HepG2 (cell line): Measurements from ENCODE around the gene CACNA1H. TPM values are rescaled to one million over a fixed set of nuclear protein-coding genes. Genes with fewer than 3 reads are reported as not detected.

Source experiments
- ATAC-seq: fragments of 200-7000 bp; cut with Tn5 transposase; 3 replicates; pipeline ENCODE4 v1.9.1; 2020; ENCODE audit warnings: mild to moderate bottlenecking, moderate library complexity
- BruUV-seq: library from RNA; stranded (reverse); fragments of 400-500 nt; replicated peaks from 2 replicates; lab custom pipeline; 2021; lab: Mats Ljungman, UMichigan
- CTCF ChIA-PET: fragments of 300-600 bp; formaldehyde crosslinking; extraction: SDS; loops from one replicate; lab custom pipeline; 2021; ENCODE audit warnings: low total read pairs, inconsistent platforms, low intra/inter-chr PET ratio; lab: Yijun Ruan, JAX
- POLR2A ChIA-PET: fragments of 350-600 bp; sonication (Branson Sonifier 250); formaldehyde crosslinking; loops from one replicate; lab custom pipeline; 2020; ENCODE audit warnings: antibody characterized with exemption, inconsistent platforms; lab: Yijun Ruan, JAX
- DNase-seq: peaks from one replicate; pipeline ENCODE4 v3.0.0-alpha.2; 2015; ENCODE audit warnings: low spot score
- FAIRE-seq: peaks from 3 replicates; lab custom pipeline; 2011; peaks lifted over from hg19 to GRCh38; lab: Jason Lieb, UNC
- H2AFZ ChIP-seq: one replicate; pipeline ENCODE4 v1.6.1; 2011; ENCODE audit warnings: low read length, inconsistent platforms
- H3K27ac ChIP-seq: fragments of 300-600 bp; 3 replicates; pipeline ENCODE4 v1.8.0; 2011; ENCODE audit warnings: mixed run types, mild to moderate bottlenecking, mixed read lengths, low read length, inconsistent platforms; ENCODE audit not compliant: insufficient read depth; ENCODE audit errors: extremely low read length
- H3K27me3 ChIP-seq, 2 experiments: fragments of 200-600 bp in 1 of 2; 2 replicates in 1 of 2; 3 replicates in 1 of 2; pipeline versions ENCODE4 v1.6.0 to v1.8.0; 2011; ENCODE audit warnings: low read length in 2 of 2, mild to moderate bottlenecking in 2 of 2, moderate library complexity in 2 of 2, inconsistent platforms in 1 of 2; ENCODE audit not compliant: insufficient read depth in 2 of 2, control insufficient read depth in 1 of 2
- H3K36me3 ChIP-seq, 2 experiments: fragments of 200-600 bp in 1 of 2; replicated peaks in 1 of 2; 2 replicates in 1 of 2; 3 replicates in 1 of 2; pipeline versions ENCODE4 v1.5.1 to v1.8.0; 2011; ENCODE audit warnings: low read length in 2 of 2, inconsistent platforms in 1 of 2; ENCODE audit not compliant: insufficient read depth in 2 of 2, control insufficient read depth in 1 of 2
- H3K4me1 ChIP-seq: 2 replicates; pipeline ENCODE4 v1.5.1; 2012; ENCODE audit warnings: low read length, inconsistent platforms; ENCODE audit not compliant: insufficient read depth
- H3K4me2 ChIP-seq: 2 replicates; pipeline ENCODE4 v1.6.0; 2011; ENCODE audit warnings: low read depth, low read length, inconsistent platforms
- H3K4me3 ChIP-seq, 3 experiments: fragments of 200-600 bp in 1 of 3; sonication (generic), shearing (Covaris generic) in 1 of 3; replicated peaks in 1 of 3; 2 replicates each; pipeline ENCODE4 v1.5.1; 2011 to 2016; ENCODE audit warnings: low read length in 3 of 3, inconsistent platforms in 2 of 3, low read depth in 2 of 3, mild to moderate bottlenecking in 2 of 3, control low read depth in 1 of 3, mixed read lengths in 1 of 3; ENCODE audit not compliant: insufficient read depth in 1 of 3
- H3K79me2 ChIP-seq: one replicate; pipeline ENCODE4 v1.6.1; 2011; ENCODE audit warnings: low read length, inconsistent platforms; ENCODE audit not compliant: insufficient read depth
- H3K9ac ChIP-seq: 2 replicates; pipeline ENCODE4 v1.6.0; 2011; ENCODE audit warnings: mild to moderate bottlenecking, low read depth, low read length, inconsistent platforms; ENCODE audit not compliant: insufficient read depth
- H3K9me3 ChIP-seq: 2 replicates; pipeline ENCODE4 v1.5.1; 2012; ENCODE audit warnings: mild to moderate bottlenecking, low read length
- H4K20me1 ChIP-seq: 2 replicates; pipeline ENCODE4 v1.6.0; 2011; ENCODE audit warnings: inconsistent platforms, mild to moderate bottlenecking, low read length, moderate library complexity; ENCODE audit not compliant: insufficient read depth
- HES4 ChIP-seq: sonication (generic); formaldehyde crosslinking; IDR thresholded peaks from 2 replicates; pipeline ENCODE4 v1.9.0; 2021; ENCODE audit warnings: mild to moderate bottlenecking, missing genetic modification reagents, borderline replicate concordance
- MYNN ChIP-seq: sonication (generic); formaldehyde crosslinking; IDR thresholded peaks from 2 replicates; pipeline ENCODE4 v1.4.0; 2020; ENCODE audit warnings: mild to moderate bottlenecking, low read depth, missing genetic modification reagents
- ONECUT2 ChIP-seq: sonication (generic); formaldehyde crosslinking; IDR thresholded peaks from 2 replicates; pipeline ENCODE4 v1.4.0; 2020; ENCODE audit warnings: missing genetic modification reagents
- PPARG ChIP-seq: conservative IDR thresholded peaks from 2 replicates; pipeline ENCODE4 v1.6.1; 2016; ENCODE audit warnings: missing biosample characterization, missing genetic modification reagents
- TBX3 ChIP-seq: fragments of 450-650 bp; IDR thresholded peaks from 2 replicates; pipeline ENCODE4 v1.6.1; 2017; ENCODE audit warnings: antibody characterized with exemption, mild to moderate bottlenecking, inconsistent platforms, borderline replicate concordance
- TEAD3 ChIP-seq: optimal IDR thresholded peaks from 2 replicates; pipeline ENCODE3; 2016; ENCODE audit warnings: borderline replicate concordance
- ZNF124 ChIP-seq: sonication (generic); formaldehyde crosslinking; IDR thresholded peaks from 2 replicates; pipeline ENCODE4 v1.4.0; 2020; ENCODE audit warnings: missing genetic modification reagents
- ZNF24 ChIP-seq: fragments of 450-650 bp; IDR thresholded peaks from 2 replicates; pipeline ENCODE4 v1.6.1; 2017; ENCODE audit warnings: antibody characterized with exemption, mild to moderate bottlenecking
- ZNF44 ChIP-seq: sonication (generic); formaldehyde crosslinking; IDR thresholded peaks from 2 replicates; pipeline ENCODE4 v1.5.1; 2020; ENCODE audit warnings: mild to moderate bottlenecking, missing genetic modification reagents
- ZNF678 ChIP-seq: sonication (generic); formaldehyde crosslinking; IDR thresholded peaks from 2 replicates; pipeline ENCODE4 v1.4.0; 2020; ENCODE audit warnings: mild to moderate bottlenecking, missing genetic modification reagents
- WGBS: methylation state at CpG from one replicate; pipeline ENCODE4 v1.1.6; 2017; ENCODE audit warnings: low lambda C conversion rate; 5-methylcytosine and 5-hydroxymethylcytosine counted together
- in situ Hi-C: cut with HindIII; loops from 2 replicates; pipeline ENCODE4 v1.10.0; 2017; ENCODE audit warnings: low pct_unique_long_range_greater_than_20kb; ENCODE audit not compliant: extremely low pct_ligation_motif_present
- intact Hi-C: fragments of 100-400 bp; cut with micrococcal nuclease; formaldehyde crosslinking; loops from one replicate; pipeline ENCODE4 v1.10.0; 2022; ENCODE audit not compliant: unreplicated experiment
- polyA plus RNA-seq, 8 experiments: library from polyadenylated mRNA; depleted of rRNA in 3 of 8; stranded (reverse) in 7 of 8; unstranded in 1 of 8; fragments of >200 nt; fragmentation: Illumina TruSeq in 4 of 8; extraction: Trizol in 4 of 8; gene quantifications; 2 replicates each; pipeline versions ENCODE4 v1.2.1 to v1.2.3, GENCODE V29; 2011 to 2016; ENCODE audit warnings: low read depth in 4 of 8, missing spikeins in 1 of 8, mixed read lengths in 1 of 8; ENCODE audit not compliant: insufficient read depth in 1 of 8
- total RNA-seq, 5 experiments: library from RNA; depleted of rRNA; stranded (reverse); fragments of >200 nt; fragmentation: Illumina TruSeq; extraction: Trizol; gene quantifications; 2 replicates each; pipeline ENCODE4 v1.2.3, GENCODE V29; 2016; ENCODE audit warnings: low read depth in 1 of 5
- TF ChIP-seq, protein P1 (sequence below): IDR thresholded peaks from 2 replicates; pipeline ENCODE4 v1.6.1; 2016; ENCODE audit warnings: missing genetic modification reagents, missing compliant biosample characterization
- TF ChIP-seq, protein P2 (sequence below): sonication (generic); formaldehyde crosslinking; IDR thresholded peaks from 2 replicates; pipeline ENCODE4 v1.4.0; 2020; ENCODE audit warnings: missing genetic modification reagents, borderline replicate concordance

The CACNA1H gene
- total and polyA plus RNA-seq, 2 of the 13 experiments (the other 11 are each of a cell fraction or from before 2014, with no cell fraction given), result 0.40 to 1.8 TPM

DNA sequence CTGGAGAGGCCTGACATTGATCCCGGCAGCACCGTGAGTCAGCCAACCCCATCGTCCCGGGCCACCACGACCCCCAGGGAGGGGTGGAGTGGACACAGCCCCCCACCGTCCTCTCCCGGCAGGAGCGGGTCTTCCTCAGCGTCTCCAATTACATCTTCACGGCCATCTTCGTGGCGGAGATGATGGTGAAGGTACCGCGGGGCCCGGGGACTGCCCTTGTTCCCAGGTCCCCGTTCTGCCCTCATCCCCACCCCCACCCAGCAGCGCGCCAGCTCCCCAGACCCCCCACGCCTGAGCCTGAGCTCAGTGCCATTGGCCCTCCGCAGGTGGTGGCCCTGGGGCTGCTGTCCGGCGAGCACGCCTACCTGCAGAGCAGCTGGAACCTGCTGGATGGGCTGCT, 57.6 kb downstream of the CACNA1H start:
- no peak for ATAC-seq
- BruUV-seq, result no TSS peak
- in situ Hi-C loops (loop anchor here (25.0 kb wide), 1 partner anchor 398 kb away; the partner anchor contains the start of gene GNG13), intact Hi-C loops (no loop called here)
- CTCF ChIA-PET, result no interaction called here
- POLR2A ChIA-PET, result no interaction called here
- Histone ChIP-seq H4K20me1 (no peaks in the 10 kb centered on the region), H3K4me3 (no peak overlapping the region), H3K27ac (no peak overlapping the region), H3K27me3 (peaks cover 0 to 7% of the 10 kb centered on the region in 2 experiments; a peak in 2 of 5 replicates), H3K4me1 (no peaks in the 10 kb centered on the region), H3K9ac (no peak overlapping the region), H3K4me2 (no peak overlapping the region), H3K36me3 (no peaks in the 10 kb centered on the region), H2AFZ (no peak overlapping the region), H3K9me3 (no peaks in the 10 kb centered on the region), H3K79me2 (no peaks in the 10 kb centered on the region)
- DNase-seq, result no peak
- 64% methylated on average over 16 of the region's 23 CpGs for WGBS
- FAIRE-seq, result no peak
- TF ChIP-seq HES4 (no peak), TBX3 (no peak), ONECUT2 (CRISPR knock-in tag) (no peak), PPARG (CRISPR knock-in tag) (no peak)
- TF ChIP-seq, protein P1, sequence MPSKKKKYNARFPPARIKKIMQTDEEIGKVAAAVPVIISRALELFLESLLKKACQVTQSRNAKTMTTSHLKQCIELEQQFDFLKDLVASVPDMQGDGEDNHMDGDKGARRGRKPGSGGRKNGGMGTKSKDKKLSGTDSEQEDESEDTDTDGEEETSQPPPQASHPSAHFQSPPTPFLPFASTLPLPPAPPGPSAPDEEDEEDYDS (CRISPR knock-in tag), result no peak

DNA sequence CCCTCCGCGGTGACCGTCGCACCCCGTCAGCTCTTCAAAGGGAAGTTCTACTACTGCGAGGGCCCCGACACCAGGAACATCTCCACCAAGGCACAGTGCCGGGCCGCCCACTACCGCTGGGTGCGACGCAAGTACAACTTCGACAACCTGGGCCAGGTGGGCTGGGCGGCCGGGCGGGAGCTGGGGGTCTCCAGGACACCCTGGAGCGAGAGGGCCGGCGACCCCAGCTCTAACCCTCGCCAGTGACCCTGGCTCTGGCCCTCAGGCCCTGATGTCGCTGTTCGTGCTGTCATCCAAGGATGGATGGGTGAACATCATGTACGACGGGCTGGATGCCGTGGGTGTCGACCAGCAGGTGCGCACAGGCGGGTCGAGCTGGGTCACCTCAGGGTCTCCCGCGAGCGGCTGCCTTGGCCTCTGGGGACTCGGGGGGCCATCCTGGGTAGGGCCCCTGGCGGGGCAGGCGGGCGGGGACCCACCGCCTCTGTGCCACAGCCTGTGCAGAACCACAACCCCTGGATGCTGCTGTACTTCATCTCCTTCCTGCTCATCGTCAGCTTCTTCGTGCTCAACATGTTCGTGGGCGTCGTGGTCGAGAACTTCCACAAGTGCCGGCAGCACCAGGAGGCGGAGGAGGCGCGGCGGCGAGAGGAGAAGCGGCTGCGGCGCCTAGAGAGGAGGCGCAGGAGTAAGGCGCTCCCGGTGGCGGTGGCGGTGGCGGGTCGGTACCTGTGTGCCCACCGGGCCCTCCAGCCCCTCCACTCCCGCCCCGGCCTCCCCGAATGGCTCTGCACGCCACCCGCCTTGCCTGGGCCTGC, 58.8 kb downstream of the CACNA1H start:
- FAIRE-seq (no peak), DNase-seq (no peak), ATAC-seq (no peak)
- Histone ChIP-seq H4K20me1 (no peaks in the 10 kb centered on the region), H3K4me3 (no peak overlapping the region), H3K4me2 (no peak overlapping the region), H3K4me1 (no peaks in the 10 kb centered on the region), H3K27ac (no peak overlapping the region), H3K79me2 (no peaks in the 10 kb centered on the region), H3K9ac (no peak overlapping the region), H3K27me3 (no peaks in the 10 kb centered on the region), H2AFZ (no peak overlapping the region), H3K36me3 (no peaks in the 10 kb centered on the region), H3K9me3 (no peaks in the 10 kb centered on the region)
- in situ Hi-C loops, result loop anchor here (25.0 kb wide), 1 partner anchor 399 kb away; the partner anchor contains the start of gene GNG13
- 91% methylated on average over 26 of the region's 65 CpGs for WGBS
- no TSS peak for BruUV-seq
- intact Hi-C loops, result no loop called here
- CTCF ChIA-PET, result no interaction called here
- POLR2A ChIA-PET, result no interaction called here
- TF ChIP-seq MYNN (CRISPR knock-in tag) (no peak), ZNF678 (CRISPR knock-in tag) (no peak), ZNF24 (no peak), ZNF44 (no peak), ZNF124 (no peak), TEAD3 (no peak)
- TF ChIP-seq, protein P2, sequence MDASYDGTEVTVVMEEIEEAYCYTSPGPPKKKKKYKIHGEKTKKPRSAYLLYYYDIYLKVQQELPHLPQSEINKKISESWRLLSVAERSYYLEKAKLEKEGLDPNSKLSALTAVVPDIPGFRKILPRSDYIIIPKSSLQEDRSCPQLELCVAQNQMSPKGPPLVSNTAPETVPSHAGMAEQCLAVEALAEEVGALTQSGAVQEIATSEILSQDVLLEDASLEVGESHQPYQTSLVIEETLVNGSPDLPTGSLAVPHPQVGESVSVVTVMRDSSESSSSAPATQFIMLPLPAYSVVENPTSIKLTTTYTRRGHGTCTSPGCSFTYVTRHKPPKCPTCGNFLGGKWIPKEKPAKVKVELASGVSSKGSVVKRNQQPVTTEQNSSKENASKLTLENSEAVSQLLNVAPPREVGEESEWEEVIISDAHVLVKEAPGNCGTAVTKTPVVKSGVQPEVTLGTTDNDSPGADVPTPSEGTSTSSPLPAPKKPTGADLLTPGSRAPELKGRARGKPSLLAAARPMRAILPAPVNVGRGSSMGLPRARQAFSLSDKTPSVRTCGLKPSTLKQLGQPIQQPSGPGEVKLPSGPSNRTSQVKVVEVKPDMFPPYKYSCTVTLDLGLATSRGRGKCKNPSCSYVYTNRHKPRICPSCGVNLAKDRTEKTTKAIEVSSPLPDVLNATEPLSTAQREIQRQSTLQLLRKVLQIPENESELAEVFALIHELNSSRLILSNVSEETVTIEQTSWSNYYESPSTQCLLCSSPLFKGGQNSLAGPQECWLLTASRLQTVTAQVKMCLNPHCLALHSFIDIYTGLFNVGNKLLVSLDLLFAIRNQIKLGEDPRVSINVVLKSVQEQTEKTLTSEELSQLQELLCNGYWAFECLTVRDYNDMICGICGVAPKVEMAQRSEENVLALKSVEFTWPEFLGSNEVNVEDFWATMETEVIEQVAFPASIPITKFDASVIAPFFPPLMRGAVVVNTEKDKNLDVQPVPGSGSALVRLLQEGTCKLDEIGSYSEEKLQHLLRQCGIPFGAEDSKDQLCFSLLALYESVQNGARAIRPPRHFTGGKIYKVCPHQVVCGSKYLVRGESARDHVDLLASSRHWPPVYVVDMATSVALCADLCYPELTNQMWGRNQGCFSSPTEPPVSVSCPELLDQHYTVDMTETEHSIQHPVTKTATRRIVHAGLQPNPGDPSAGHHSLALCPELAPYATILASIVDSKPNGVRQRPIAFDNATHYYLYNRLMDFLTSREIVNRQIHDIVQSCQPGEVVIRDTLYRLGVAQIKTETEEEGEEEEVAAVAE, result no peak
